Stimulated activated CD8-positive, alpha-beta memory T cell treated with anti-CD3 and anti-CD28 coated beads, Interleukin-7, amount 100 ng/mL, for 48 hours (primary cell): Measurements from ENCODE around the gene PXYLP1.
"Not testable (repeated sequence)": the region's sequence is repeated elsewhere in the genome, so short reads cannot be mapped to it uniquely, and the experiment has no call there.

Experiments used
- DNase-seq, 2 donors: peaks; one replicate each; pipeline ENCODE4 v3.0.0-alpha.2; 2020; ENCODE audit warnings: low read depth in 1 of 2; ENCODE audit errors: extremely low read depth in 1 of 2

PXYLP1 gene

DNA sequence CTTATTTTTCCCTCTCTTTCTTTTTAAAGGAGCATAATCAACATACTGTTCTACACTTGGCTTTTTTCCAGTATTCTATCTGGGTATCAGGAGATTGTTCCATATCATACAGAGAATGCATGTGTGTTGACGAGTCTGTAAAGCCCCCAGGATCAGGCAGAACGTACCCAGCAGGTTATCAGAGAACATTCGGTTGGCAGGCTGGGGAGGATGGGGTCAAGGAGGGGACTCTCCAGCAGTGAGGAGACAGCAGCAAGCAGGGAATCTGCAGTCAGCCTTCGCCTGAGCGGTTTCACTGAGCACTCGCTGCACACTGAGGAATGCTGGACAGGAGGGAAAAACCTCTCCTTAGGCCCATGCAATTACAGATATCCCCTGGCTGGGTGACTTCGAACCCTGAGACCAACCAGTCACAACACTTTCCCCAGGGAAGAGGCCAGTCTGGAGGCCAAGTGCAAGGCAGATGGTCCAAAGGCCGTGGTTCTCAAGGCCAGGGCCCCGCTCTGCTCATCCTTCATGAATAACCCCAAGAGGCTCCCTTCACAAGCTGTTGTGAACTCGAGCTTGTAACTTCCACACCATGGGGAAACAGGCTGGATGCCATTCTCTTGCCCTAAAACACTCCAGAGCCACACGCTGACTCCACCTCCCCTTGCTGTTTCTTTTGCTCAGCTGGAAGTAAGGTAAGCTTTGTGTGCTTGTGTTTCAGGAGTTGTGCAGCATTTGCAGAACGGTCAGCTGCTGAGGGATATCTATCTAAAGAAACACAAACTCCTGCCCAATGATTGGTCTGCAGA, 60.1 kb downstream of the PXYLP1 start:
- DNase-seq: no peak

DNA sequence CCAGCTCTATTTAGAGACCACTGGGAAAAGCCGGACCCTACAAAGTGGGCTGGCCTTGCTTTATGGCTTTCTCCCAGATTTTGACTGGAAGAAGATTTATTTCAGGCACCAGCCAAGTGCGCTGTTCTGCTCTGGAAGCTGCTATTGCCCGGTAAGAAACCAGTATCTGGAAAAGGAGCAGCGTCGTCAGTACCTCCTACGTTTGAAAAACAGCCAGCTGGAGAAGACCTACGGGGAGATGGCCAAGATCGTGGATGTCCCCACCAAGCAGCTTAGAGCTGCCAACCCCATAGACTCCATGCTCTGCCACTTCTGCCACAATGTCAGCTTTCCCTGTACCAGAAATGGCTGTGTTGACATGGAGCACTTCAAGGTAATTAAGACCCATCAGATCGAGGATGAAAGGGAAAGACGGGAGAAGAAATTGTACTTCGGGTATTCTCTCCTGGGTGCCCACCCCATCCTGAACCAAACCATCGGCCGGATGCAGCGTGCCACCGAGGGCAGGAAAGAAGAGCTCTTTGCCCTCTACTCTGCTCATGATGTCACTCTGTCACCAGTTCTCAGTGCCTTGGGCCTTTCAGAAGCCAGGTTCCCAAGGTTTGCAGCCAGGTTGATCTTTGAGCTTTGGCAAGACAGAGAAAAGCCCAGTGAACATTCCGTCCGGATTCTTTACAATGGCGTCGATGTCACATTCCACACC, 60.9 kb downstream of the PXYLP1 start:
- no peak for DNase-seq

DNA sequence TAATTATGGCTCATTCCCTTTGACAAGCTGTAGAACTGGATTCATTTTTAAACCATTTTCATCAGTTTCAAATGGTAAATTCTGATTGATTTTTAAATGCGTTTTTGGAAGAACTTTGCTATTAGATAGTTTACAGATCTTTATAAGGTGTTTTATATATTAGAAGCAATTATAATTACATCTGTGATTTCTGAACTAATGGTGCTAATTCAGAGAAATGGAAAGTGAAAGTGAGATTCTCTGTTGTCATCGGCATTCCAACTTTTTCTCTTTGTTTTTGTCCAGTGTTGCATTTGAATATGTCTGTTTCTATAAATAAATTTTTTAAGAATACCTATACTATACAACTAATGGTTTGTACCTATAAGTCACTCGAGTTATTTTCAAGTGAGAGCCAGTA, 62.7 kb downstream of the PXYLP1 start:
- DNase-seq: no peak

DNA sequence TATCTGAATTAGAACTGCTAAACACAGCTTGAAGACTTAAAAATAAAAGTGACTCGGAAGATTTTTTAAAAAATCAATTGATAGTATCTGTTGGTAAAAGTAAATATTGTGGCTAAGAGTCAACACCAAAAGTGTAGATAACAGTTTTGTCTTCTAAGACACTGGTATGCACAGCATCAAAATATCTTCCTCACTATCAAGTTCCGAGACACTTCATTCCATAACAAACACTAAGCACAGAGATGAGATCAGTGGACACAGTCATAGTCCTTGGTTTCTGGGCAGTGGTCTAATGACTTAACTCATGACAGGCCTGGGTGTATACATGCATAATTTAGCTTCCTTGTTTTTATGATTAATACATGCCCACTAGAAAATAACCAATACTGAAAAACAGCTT, 63.2 kb downstream of the PXYLP1 start:
- DNase-seq: no peak

DNA sequence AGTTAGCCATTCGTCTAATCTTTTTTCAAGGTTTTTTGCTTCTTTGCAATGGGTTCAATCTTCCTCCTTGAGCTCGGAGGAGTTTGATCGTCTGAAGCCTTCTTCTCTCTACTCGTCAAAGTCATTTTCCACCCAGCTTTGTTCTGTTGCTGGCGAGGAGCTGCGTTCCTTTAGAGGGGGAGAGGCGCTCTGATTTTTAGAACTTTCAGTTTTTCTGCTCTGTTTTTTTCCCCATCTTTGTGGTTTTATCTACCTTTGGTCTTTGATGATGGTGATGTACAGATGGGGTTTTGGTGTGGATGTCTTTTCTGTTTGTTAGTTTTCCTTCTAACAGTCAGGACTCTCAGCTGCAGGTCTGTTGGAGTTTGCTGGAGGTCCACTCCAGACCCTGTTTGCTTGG, 68.8 kb downstream of the PXYLP1 start:
- not testable (repeated sequence) for DNase-seq

DNA sequence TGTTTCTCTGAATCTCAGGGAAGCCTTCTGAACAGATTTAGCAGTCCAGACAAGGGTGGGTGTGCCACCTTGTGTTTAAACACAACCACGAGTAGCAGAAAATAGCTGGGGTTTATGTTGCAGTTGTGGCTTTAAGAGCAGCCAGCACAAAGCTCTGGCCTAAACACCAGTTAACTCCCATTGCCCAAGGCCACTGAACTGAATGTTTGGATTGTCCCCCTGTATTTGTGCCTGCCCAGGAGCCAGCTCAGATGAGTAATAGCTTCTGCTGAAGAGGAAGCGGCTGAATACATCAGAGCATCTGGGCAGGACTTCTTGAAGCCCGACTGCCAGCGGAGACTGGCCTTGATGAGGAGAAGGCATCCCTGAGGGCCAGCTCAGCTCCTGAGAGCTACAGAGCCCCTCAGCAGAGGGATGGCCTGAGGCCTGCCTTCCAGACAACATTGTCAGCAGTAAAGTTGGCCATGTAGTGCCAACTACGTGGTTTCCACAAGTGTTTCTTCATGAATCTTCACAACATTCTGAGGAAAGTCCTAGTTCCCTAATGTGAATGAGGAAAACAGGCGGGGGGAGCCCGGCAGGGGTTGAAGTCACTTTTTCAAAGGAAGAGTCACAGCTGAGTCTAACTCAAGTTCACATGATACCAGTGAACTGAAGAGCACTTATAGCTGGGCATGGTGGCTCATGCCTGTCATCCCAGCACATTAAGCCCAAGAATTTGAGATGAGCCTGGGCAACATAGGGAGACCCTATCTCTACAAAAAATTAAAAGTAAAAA, 70.9 kb downstream of the PXYLP1 start:
- DNase-seq: no peak

DNA sequence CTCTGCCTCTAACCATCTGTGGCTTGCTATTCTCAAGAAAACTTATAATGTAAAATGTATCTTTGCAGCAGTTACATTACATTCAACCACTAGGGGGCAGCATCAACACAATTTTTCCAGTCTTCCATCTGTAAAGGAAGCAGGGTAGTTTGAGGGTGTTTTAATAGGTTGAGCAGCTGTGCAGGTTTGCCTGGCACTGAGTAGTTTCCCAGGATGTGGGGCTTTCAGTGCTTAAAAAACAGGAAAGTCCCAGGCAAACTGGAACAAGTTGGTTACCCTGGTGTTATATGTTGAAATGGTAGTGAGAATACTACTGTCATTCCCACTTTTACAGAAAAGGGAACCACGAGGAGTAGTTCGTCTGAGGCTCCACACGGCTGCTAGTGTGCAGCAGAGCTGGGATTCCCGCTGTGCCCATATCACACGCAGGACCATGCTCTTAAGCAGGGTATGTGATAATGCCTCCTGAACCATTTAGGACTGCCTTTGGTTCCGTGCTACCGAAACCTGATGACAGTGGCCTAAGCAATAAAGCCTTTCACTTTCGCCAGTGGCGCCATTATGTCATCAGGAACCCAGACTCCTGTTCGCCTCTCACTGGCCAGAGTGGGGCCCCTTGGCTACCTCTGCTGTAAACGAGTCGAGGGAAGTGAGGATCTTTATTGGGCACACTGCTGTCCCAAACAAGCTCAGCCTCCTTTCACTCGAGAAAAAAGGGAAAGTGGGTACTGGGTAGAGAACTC, 72.0 kb downstream of the PXYLP1 start:
- peak in 1 of 2 donors; percentile 33 for DNase-seq

DNA sequence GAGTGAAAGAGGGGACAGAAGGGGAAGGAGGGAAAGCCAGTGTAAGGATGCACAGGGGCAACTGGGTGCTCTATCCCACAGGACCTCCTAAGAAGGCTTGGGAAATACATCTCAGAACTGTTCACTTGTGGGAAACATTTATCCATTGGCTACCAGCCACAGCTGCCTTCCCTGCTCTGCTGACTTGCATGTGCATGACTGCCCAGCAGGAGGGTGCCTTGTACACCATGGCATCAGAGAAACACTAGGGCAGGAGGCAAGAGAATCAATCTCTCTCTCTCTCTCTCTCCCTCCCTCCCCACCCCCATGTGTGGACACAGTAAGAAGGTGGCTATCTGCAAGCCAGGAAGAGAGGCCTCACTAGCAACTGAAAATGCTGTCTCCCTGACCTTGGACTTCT, 73.8 kb downstream of the PXYLP1 start:
- no peak for DNase-seq

DNA sequence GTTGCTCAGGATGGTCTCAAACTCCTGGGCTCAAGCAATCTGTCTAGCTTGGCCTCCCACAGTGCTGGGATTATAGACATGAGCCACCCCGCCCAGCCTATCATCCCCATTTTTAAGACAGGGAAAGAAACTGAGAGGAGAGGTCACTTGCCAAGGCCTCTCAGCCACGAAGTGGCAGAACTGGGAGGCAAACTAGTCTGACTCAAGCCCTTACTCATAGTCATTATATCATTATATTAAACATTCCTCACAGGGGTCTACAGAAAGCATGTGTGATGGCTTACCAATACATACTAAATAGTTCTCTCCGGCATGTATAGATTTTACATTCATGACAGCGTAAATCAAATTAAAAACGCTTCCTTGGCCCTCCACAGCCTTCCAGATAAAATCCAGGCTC, 74.7 kb downstream of the PXYLP1 start:
- no peak for DNase-seq

DNA sequence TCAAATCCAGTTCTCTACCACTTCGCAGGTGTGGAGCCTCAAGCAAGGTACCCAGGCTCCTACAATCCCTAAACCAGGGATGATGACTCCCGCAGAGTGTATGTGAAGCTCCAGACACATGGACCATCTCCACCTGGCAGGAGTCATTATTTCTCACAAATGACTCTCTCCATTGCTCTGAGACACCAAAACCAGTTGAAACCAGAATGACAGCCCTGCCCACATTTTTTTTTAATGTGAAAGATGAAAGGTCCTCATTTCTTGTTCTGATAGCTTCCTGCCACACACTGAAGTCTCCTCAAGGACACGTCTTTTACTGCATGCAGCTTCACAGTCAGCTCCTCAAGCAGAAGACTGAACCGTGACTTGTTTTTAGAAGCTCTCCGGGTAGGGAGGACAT, 75.3 kb downstream of the PXYLP1 start:
- no peak for DNase-seq

DNA sequence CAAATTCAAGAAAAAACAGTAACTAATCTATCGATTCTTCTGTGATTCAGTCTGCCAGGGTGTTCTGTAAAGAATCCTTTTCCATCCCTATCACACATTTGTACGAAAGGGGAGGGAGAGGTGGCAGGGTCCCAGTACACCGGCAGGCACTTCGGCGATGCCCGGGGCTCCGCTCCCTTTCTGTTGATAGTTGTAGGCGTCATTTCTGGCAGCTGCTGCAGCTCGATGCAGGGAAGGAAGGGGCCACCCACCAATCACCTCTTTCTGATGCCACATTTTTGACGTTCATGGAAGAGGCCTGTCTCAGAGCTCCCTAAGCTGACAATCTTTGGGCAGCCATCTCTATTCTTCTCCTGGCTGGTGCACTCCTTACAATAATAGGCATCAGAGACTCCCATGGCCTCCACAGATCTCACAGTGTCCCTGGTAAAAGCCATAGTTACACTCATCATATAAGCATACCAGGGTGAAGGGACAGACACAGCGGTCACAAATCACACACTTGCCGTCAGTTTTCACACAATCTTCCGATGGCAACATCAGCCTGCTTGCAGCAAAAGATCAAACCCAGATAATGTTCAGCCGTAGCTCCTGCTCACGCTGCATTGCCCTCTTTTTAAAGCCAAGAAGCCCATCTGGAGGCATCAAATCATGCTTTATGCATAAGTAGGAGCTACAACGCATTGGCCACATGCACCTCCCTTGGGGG, 75.9 kb downstream of the PXYLP1 start:
- DNase-seq: no peak

DNA sequence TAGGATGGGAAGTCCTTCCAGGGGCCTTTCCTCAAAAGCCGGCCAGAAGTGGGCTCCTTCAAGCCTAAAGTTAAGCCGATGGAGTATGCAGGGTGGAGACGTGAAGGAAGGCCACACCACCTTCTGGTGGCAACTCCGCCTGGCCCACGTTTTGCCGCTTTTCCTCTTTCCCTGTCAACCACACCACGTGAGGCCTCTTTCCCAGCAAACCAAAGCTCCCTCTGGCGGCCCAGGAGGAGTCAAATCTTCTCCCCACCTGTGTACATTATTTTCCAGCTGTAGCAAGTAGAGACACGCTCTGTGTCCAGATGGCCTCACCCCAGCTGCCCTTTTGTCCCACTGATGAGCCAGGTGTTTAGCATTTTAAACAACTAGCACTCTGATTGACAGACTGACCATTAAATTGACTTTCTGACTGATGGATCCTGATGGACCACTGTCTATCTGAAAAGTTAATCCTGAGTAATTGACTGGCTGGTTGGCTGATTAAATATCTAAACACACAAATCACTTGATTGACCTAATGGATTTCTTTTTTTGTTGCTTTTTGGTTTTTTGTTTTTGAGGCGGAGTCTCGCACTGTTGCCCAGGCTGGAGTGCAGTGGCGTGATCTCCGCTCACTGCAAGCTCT, 77.1 kb downstream of the PXYLP1 start:
- no peak for DNase-seq

DNA sequence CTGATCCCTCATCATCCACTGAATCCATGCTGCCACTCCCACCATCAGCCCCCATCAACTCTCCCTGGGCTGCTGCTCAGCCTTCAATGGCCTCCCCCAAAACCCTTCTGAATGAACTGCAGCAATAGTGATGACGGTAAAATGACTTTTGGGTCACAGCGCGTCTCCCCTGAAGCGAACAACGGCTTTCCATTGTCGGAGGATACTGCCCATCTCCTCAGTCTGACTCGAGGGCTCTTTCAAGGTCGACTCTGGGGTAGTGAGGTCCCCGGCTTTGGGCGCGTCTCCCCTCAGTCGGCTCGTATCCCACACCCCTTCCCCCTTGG, 79.5 kb downstream of the PXYLP1 start:
- DNase-seq: no peak

DNA sequence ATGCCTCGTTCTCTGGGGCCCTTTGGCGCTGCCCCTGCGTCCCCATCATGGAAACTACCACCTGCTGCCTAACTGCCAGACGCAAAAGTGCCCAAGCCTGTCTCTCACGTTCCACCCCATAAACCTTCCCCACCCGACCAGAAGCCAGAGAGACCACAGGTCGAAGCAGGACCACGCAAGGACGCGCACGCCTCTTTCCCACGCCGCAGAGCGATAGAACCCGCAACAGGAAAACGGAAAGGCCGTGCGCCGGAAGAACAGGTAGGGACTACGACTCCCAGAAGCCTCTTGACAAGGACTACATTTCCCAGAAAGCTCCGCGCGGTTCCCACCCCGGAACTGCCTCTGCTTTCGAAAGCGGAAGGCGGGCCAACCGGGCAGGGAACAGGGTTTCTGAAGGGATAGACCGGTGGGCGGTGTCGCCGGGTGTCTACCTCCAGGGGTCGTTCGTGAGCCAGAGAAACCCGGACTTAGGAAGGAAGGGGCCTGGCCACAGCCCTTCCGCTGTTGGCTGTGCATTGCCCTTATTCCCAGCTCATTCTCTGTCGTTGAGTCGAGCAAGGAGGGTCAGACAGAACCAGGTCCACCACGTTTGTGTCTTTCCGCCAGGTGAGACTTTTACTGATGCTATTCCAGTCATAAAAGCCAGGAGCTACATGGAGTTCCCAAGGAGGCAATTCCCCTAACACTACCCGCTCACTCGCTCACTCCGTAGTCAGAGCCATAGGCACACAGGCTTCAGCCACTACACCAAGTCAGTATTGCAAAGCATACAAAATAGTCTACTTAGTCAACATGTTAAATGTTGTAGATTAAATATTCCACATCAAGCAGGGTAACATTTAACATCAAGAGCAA, 80.1 kb downstream of the PXYLP1 start:
- peak; percentile 97 to 99 for DNase-seq

DNA sequence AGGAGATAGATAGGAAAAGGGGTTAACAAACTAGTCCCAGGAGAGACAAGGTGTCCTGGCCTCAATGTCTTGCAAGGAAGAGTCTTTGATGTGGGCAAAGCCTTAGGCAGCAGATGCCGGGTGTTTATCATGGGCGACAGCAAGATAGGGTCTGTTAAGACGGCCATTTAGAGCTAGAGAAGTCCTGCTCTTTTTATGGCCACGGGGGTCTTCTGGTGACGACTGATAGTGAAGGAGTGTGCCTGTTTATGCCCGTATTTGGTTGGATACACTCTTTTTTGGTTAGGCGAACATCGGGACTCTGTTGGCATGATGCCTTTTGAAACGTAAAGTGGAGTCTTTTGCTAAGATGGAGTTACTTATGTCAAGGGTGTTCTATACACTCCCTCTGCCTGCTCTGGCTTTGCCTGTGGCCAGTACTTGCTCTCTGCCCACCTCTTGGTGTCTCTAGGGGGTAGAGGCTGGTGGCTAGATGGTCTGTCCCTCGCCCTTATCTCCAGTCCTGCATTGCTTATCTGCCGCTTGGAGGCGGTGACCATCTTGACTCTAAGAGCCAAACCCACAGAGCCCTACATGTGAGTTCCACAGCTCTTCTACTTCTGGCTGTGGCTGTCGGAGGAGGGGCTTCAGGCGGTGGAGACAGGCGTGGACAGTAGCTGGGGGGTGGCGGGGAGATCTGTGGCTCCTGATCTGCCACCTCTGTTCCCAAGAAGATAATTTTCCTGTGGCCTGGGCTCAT, 80.9 kb downstream of the PXYLP1 start:
- no peak for DNase-seq

DNA sequence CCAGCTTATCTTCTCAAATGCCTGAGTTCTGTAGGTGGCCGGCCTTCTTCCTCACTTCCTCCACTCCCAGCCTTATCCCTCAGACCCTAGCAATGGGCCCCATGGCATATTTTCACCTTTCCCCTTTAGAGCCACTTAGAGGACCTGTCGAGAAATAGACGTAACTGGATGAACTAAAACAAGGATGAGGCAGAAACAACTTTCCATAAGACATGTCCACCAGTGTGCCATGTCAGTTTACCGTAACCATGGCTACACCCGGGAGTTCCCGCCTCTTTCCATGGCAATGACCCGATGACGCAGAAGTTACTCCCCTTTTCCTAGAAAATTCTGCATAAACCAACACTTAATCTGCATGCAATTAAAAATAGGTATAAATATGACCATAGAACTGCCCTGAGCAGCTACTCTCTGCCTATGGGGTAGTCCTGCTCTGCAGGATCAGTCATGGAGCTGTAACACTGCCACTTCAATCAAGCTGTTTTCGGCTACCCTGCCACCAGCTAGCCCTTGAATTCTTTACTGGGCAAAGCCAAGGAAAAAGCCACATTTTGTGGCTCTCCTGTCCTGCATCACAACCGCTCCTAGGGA, 81.6 kb downstream of the PXYLP1 start:
- DNase-seq: no peak

DNA sequence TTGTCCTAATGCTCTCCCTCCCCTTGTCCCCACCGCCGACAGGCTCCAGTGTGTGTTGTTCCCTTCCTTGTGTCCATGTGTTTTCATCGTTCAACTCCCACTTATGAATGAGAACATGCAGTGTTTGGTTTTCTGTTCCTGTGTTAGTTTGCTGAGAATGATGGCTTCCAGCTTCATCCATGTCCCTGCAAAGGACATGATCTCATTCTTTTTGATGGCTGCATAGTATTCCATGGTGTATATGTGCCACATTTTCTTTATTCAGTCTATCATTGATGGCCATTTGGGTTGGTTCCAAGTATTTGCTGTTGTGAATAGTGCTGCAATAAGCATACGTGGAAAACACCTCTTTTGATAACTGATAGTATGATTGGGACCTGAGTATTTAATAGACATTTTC, 82.8 kb downstream of the PXYLP1 start:
- DNase-seq: not testable (repeated sequence)

DNA sequence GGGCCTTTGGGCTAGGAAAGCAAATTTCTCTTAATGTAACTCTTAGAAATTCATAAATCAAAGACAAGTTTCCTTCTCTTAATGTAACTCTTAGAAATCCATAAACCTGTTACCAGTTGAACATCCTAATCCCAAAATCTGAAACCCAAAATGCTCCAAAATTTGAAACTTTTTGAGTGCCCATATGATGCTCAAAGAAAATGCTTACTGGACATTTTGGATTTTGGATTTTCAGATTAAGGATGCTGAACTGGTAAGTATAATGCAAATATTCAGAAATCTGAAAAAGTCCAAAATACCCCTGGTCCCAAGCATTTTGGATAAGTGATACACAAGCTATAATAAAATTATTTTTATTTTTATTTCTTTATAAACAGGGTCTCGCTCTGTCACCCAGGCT, 85.2 kb downstream of the PXYLP1 start:
- DNase-seq: no peak
